ENCODE results near the gene DYNLT1. TPM values are rescaled to one million over a fixed set of nuclear protein-coding genes. Genes with fewer than 3 reads are reported as not detected.

DYNLT1 gene
- total RNA-seq, 4 donors from 2014 or later: 2.8 to 104 (median 75.5) TPM

- Histone ChIP-seq H3K27ac (peak overlapping the region in 1 of 4 donors; percentile 98), H3K9me3 (no peaks in the 10 kb centered on the region), H3K4me1 (peaks cover 15 to 31% (median 28%) of the 10 kb centered on the region in 4 donors), H3K36me3 (no peaks in the 10 kb centered on the region), H3K4me3 (no peak overlapping the region), H3K27me3 (no peaks in the 10 kb centered on the region)
- in situ Hi-C loops (cut with MboI; ENCODE audit: low pct_ligation_motif_present in 1 of 4, low pct_unique_long_range_greater_than_20kb in 1 of 4, low sequenced_read_pairs in 3 of 4): no loop called here
- intact Hi-C loops (cut with DNase I; ENCODE audit: low total_unique reads): no loop called here
- 81 to 88% methylated on average over 4 to 10 of the region's 10 CpGs for WGBS, 2 donors (ENCODE audit: low coverage in 1 of 2)
- TF ChIP-seq, protein P1, sequence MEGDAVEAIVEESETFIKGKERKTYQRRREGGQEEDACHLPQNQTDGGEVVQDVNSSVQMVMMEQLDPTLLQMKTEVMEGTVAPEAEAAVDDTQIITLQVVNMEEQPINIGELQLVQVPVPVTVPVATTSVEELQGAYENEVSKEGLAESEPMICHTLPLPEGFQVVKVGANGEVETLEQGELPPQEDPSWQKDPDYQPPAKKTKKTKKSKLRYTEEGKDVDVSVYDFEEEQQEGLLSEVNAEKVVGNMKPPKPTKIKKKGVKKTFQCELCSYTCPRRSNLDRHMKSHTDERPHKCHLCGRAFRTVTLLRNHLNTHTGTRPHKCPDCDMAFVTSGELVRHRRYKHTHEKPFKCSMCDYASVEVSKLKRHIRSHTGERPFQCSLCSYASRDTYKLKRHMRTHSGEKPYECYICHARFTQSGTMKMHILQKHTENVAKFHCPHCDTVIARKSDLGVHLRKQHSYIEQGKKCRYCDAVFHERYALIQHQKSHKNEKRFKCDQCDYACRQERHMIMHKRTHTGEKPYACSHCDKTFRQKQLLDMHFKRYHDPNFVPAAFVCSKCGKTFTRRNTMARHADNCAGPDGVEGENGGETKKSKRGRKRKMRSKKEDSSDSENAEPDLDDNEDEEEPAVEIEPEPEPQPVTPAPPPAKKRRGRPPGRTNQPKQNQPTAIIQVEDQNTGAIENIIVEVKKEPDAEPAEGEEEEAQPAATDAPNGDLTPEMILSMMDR (IDR thresholded peaks at IDR 0.05): no peak
- TF ChIP-seq EP300 (IDR thresholded peaks at IDR 0.05; ENCODE audit: low read depth) (no peak), POLR2AphosphoS5 (IDR thresholded peaks at IDR 0.05) (no peak), POLR2A (IDR thresholded peaks at IDR 0.05) (no peak)
- DNase-seq: no peak
These were observed 1.7 kb upstream of the DYNLT1 start for GRCh38 chr6:158646023-158646910.

DNA sequence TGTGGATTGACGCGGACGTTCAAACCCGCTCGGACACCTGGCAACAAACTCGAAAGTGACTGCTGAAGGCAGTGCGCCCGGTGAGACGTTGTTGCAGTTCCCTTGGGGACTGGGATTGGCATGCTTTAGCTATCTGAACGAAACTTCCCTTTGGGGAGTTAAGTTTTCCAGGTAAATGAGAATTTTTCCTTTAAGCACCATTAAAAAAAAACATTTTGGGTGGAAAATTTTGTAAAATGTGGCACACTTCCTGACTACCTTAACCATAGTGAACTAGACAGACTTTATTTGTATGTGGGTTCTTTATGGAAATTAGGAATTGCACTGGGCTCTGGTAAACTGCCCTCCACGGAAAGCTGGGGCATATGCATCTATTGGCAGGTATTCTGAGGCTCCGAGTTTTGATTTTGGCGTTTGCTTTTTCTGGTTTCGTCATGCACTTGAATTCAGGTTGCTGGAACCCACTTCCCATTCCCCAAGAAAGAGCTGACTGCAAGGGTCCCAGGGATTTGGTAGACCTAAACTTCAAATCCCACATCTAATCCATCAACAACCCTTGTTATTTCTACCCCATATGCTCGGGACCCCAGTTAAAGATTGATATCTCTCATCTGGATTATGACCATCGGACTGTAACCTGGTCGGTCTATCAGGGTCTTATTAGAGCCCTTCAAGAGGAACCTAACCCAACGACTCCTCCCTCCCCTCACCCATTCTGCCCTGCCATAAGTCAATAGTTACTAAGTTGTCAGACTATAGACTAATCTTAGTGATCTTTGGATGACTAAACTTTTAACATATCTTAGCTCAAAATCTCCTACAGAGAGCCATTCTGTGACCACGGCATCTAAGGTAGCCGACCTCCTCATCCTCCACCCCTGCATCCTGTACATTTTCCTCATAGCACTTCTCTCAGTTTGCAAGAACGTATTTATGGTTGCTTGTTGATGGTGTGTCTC is 800 bp upstream of the DYNLT1 start:
- Histone ChIP-seq H3K36me3 (no peaks in the 10 kb centered on the region), H3K9me3 (no peaks in the 10 kb centered on the region), H3K27me3 (no peaks in the 10 kb centered on the region), H3K27ac (peak overlapping the region; percentile 95 to 99 (median 96)), H3K4me3 (peak overlapping the region; percentile 69 to 86 (median 76)), H3K4me1 (peaks cover 15 to 38% (median 28%) of the 10 kb centered on the region in 4 donors)
- TF ChIP-seq POLR2AphosphoS5 (IDR thresholded peaks at IDR 0.05): no peak
- 29 to 40% methylated on average over 15 to 21 of the region's 21 CpGs for WGBS, 2 donors (ENCODE audit: low coverage in 1 of 2)
- intact Hi-C loops (cut with DNase I; ENCODE audit: low total_unique reads) (no loop called here), in situ Hi-C loops (cut with MboI; ENCODE audit: low pct_ligation_motif_present in 1 of 4, low pct_unique_long_range_greater_than_20kb in 1 of 4, low sequenced_read_pairs in 3 of 4) (no loop called here)
- DNase-seq: no peak

GRCh38 chr6:158643836-158644230 is 710 bp downstream of the DYNLT1 start:
- no peak for DNase-seq

DNA sequence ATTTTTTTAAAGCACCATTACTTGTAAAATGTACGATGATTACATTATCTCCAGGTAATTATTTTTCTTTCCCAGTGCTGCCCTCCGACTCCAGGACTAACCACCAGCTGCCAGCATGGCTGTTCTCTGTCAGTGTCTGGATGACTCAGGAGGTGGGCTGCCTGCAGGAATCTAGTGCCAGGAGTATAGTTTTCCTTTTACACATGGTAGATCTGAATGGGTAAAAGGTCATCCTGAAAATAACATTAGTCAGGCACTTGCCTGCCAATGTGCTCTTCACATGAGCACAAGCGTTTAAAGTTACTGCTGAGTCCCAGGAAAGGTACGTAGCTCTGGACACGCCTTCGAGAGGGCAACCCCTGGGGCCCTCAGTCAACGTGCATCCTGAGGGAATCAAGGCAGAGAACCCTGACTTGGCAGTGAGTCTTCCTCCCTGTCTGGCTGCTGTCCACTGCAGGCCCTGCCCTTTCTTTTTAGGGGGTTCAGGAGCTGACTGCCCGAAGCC is 2.4 kb downstream of the DYNLT1 start:
- WGBS, 2 donors (ENCODE audit: low coverage in 1 of 2): 74 to 100% methylated on average over 1 to 8 of the region's 8 CpGs
- H3K27ac ChIP-seq: peak overlapping the region; percentile 95 to 99 (median 96)
- H3K9me3 ChIP-seq: no peaks in the 10 kb centered on the region
- peaks cover 0 to 3% (median 0%) of the 10 kb centered on the region in 4 donors for H3K36me3 ChIP-seq
- no peak overlapping the region for H3K4me3 ChIP-seq
- intact Hi-C loops (cut with DNase I; ENCODE audit: low total_unique reads) (no loop called here), in situ Hi-C loops (cut with MboI; ENCODE audit: low pct_ligation_motif_present in 1 of 4, low pct_unique_long_range_greater_than_20kb in 1 of 4, low sequenced_read_pairs in 3 of 4) (no loop called here)
- H3K27me3 ChIP-seq: no peaks in the 10 kb centered on the region
- no peak for TF ChIP-seq EP300 (IDR thresholded peaks at IDR 0.05; ENCODE audit: low read depth)
- TF ChIP-seq, protein P1 (IDR thresholded peaks at IDR 0.05): no peak
- TF ChIP-seq POLR2A (IDR thresholded peaks at IDR 0.05): no peak
- no peak for TF ChIP-seq POLR2AphosphoS5 (IDR thresholded peaks at IDR 0.05)
- H3K4me1 ChIP-seq: peaks cover 15 to 39% (median 28%) of the 10 kb centered on the region in 4 donors
- no peak for DNase-seq

More at GRCh38 chr6:158643836-158644230, 710 bp downstream of the DYNLT1 start:
- intact Hi-C loops (cut with DNase I; ENCODE audit: low total_unique reads) (no loop called here), in situ Hi-C loops (cut with MboI; ENCODE audit: low pct_ligation_motif_present in 1 of 4, low pct_unique_long_range_greater_than_20kb in 1 of 4, low sequenced_read_pairs in 3 of 4) (no loop called here)
- Histone ChIP-seq H3K4me3 (peak overlapping the region; percentile 69 to 86 (median 76)), H3K9me3 (no peaks in the 10 kb centered on the region), H3K36me3 (no peaks in the 10 kb centered on the region), H3K4me1 (peaks cover 15 to 39% (median 28%) of the 10 kb centered on the region in 4 donors), H3K27ac (peak overlapping the region; percentile 95 to 99 (median 96)), H3K27me3 (no peaks in the 10 kb centered on the region)
- TF ChIP-seq POLR2A (IDR thresholded peaks at IDR 0.05): no peak
- no peak for TF ChIP-seq EP300 (IDR thresholded peaks at IDR 0.05; ENCODE audit: low read depth)
- TF ChIP-seq POLR2AphosphoS5 (IDR thresholded peaks at IDR 0.05): no peak
- TF ChIP-seq, protein P1 (IDR thresholded peaks at IDR 0.05): no peak
- 0 to 1% methylated on average over 7 to 8 of the region's 21 CpGs for WGBS, 2 donors (ENCODE audit: low coverage in 1 of 2)
